ENCODE results near the gene ACSS1.

The ACSS1 gene

GRCh38 chr20:25053255-25054031 is 4.5 kb downstream of the ACSS1 start:
- TF ChIP-seq CTCF (IDR thresholded peaks at IDR 0.05), result no peak
- H3K27me3 ChIP-seq, result no peaks in the 10 kb centered on the region
- peak overlapping the region; percentile 57 for H3K27ac ChIP-seq
- H3K9me3 ChIP-seq, result no peaks in the 10 kb centered on the region
- no peaks in the 10 kb centered on the region for H3K36me3 ChIP-seq
- no peak overlapping the region for H3K4me3 ChIP-seq (ENCODE audit: low read depth in 1 of 2, low read length in 1 of 2)
- H3K4me1 ChIP-seq (ENCODE audit: control insufficient read depth in 1 of 2, insufficient read depth in 1 of 2, low read depth in 1 of 2, low read length in 1 of 2), result peaks cover 33 to 37% of the 10 kb centered on the region in 2 experiments

GRCh38 chr20:25052255-25053194 is 5.4 kb downstream of the ACSS1 start:
- no peak for TF ChIP-seq CTCF (IDR thresholded peaks at IDR 0.05)
- H3K9me3 ChIP-seq, result no peaks in the 10 kb centered on the region
- H3K36me3 ChIP-seq, result peaks cover under 1% of the 10 kb centered on the region
- H3K4me1 ChIP-seq (ENCODE audit: control insufficient read depth in 1 of 2, insufficient read depth in 1 of 2, low read depth in 1 of 2, low read length in 1 of 2), result peaks cover 39% of the 10 kb centered on the region in 2 experiments
- H3K4me3 ChIP-seq (ENCODE audit: low read depth in 1 of 2, low read length in 1 of 2), result no peak overlapping the region
- H3K27ac ChIP-seq, result no peak overlapping the region
- no peaks in the 10 kb centered on the region for H3K27me3 ChIP-seq

- H3K4me3 ChIP-seq (ENCODE audit: low read depth in 1 of 2, low read length in 1 of 2), result no peak overlapping the region
- H3K9me3 ChIP-seq, result no peaks in the 10 kb centered on the region
- TF ChIP-seq CTCF (IDR thresholded peaks at IDR 0.05), result no peak
- peaks cover 8% of the 10 kb centered on the region for H3K36me3 ChIP-seq
- peaks cover 34% of the 10 kb centered on the region in 2 experiments for H3K4me1 ChIP-seq (ENCODE audit: control insufficient read depth in 1 of 2, insufficient read depth in 1 of 2, low read depth in 1 of 2, low read length in 1 of 2)
- H3K27me3 ChIP-seq, result no peaks in the 10 kb centered on the region
- H3K27ac ChIP-seq, result no peak overlapping the region
Observed at GRCh38 chr20:25051386-25052155, 6.4 kb downstream of the ACSS1 start.

GRCh38 chr20:25050501-25051350 is 7.2 kb downstream of the ACSS1 start:
- H3K27ac ChIP-seq, result no peak overlapping the region
- peaks cover 27 to 31% of the 10 kb centered on the region in 2 experiments for H3K4me1 ChIP-seq (ENCODE audit: control insufficient read depth in 1 of 2, insufficient read depth in 1 of 2, low read depth in 1 of 2, low read length in 1 of 2)
- peaks cover 12% of the 10 kb centered on the region for H3K36me3 ChIP-seq
- no peaks in the 10 kb centered on the region for H3K27me3 ChIP-seq
- H3K9me3 ChIP-seq, result no peaks in the 10 kb centered on the region
- H3K4me3 ChIP-seq (ENCODE audit: low read depth in 1 of 2, low read length in 1 of 2), result no peak overlapping the region
- TF ChIP-seq CTCF (IDR thresholded peaks at IDR 0.05), result no peak

All from neutrophil (primary cell).